Tibial artery (tissue), 4 donors: ENCODE results near the gene NUDT16L1.
"Not testable (repeated sequence)": the region's sequence is repeated elsewhere in the genome, so short reads cannot be mapped to it uniquely, and the experiment has no call there.

Source experiments
- DNase-seq, 2 donors: peaks; one replicate each; pipeline ENCODE4 v3.0.0-alpha.2; 2019
- H3K27ac ChIP-seq, 2 donors: fragments of 200-600 bp; sonication (generic) in 1 of 2; 1 replicate in 1 of 2; 2 replicates in 1 of 2; pipeline ENCODE4 v1.5.1; 2018 to 2019; ENCODE audit warnings: mild to moderate bottlenecking in 1 of 2
- H3K27me3 ChIP-seq, 2 donors: fragments of 200-600 bp; sonication (generic) in 1 of 2; one replicate each; pipeline versions ENCODE4 v1.5.1 to v1.6.0; 2016 to 2019
- H3K36me3 ChIP-seq, 3 donors: fragments of 200-600 bp; sonication (generic) in 2 of 3; one replicate each; pipeline ENCODE4 v1.5.1; 2016 to 2019; ENCODE audit warnings: mild to moderate bottlenecking in 2 of 3
- H3K4me1 ChIP-seq, 4 donors: fragments of 200-600 bp; sonication (generic) in 2 of 4; 1 replicate in 3 of 4; 2 replicates in 1 of 4; pipeline ENCODE4 v1.5.1; 2016 to 2019
- H3K4me3 ChIP-seq, 2 donors: fragments of 200-600 bp; sonication (generic) in 1 of 2; 1 replicate in 1 of 2; 2 replicates in 1 of 2; pipeline ENCODE4 v1.5.1; 2018 to 2019; ENCODE audit warnings: mild to moderate bottlenecking in 2 of 2
- H3K9me3 ChIP-seq, 3 donors: fragments of 200-600 bp; sonication (generic) in 1 of 3; one replicate each; pipeline ENCODE4 v1.5.1; 2016 to 2019
- CTCF ChIP-seq, 2 experiments: fragments of 200-600 bp in 1 of 2; fragments of 450-650 bp in 1 of 2; IDR thresholded peaks; one replicate each; pipeline ENCODE4 v1.5.1; 2017 to 2019; ENCODE audit warnings: antibody characterized with exemption in 2 of 2, mild to moderate bottlenecking in 1 of 2, moderate library complexity in 1 of 2
- intact Hi-C: fragments of 100-400 bp; cut with DNase I; formaldehyde crosslinking; loops from one replicate; pipeline ENCODE4 v1.15.0; 2023; ENCODE audit warnings: low total_unique reads

Gene NUDT16L1

GRCh38 chr16:4734730-4735535, 41.6 kb downstream of the NUDT16L1 start:
- Histone ChIP-seq H3K27me3 (no peaks in the 10 kb centered on the region), H3K27ac (peak overlapping the region; percentile 76 to 81), H3K36me3 (peaks cover 0 to 13% (median 13%) of the 10 kb centered on the region in 3 donors), H3K4me3 (peak overlapping the region; percentile 76 to 83), H3K4me1 (peaks cover 0 to 18% (median 11%) of the 10 kb centered on the region in 4 donors), H3K9me3 (no peaks in the 10 kb centered on the region)
- intact Hi-C loops = no loop called here
- TF ChIP-seq CTCF (IDR thresholded peaks at IDR 0.05) = no peak
- DNase-seq = peak; percentile 89 to 93

- H3K27me3 ChIP-seq = peaks cover 0 to 4% of the 10 kb centered on the region in 2 donors
- H3K4me3 ChIP-seq = no peak overlapping the region
- TF ChIP-seq CTCF (IDR thresholded peaks at IDR 0.05) = no peak
- no peak for DNase-seq
- H3K9me3 ChIP-seq = no peaks in the 10 kb centered on the region
- intact Hi-C loops = no loop called here
- H3K27ac ChIP-seq = no peak overlapping the region
- H3K4me1 ChIP-seq = peaks cover 0 to 18% (median 11%) of the 10 kb centered on the region in 4 donors
- no peaks in the 10 kb centered on the region for H3K36me3 ChIP-seq
Measured at GRCh38 chr16:4736546-4736945, 43.2 kb downstream of the NUDT16L1 start.

GRCh38 chr16:4737545-4737944, 44.2 kb downstream of the NUDT16L1 start:
- no peak overlapping the region for H3K27ac ChIP-seq
- TF ChIP-seq CTCF (IDR thresholded peaks at IDR 0.05) = no peak
- H3K4me1 ChIP-seq = peaks cover 0 to 15% (median 11%) of the 10 kb centered on the region in 4 donors
- no peak overlapping the region for H3K4me3 ChIP-seq
- DNase-seq = no peak
- H3K27me3 ChIP-seq = peaks cover 0 to 5% of the 10 kb centered on the region in 2 donors
- no peaks in the 10 kb centered on the region for H3K36me3 ChIP-seq
- intact Hi-C loops = no loop called here
- H3K9me3 ChIP-seq = no peaks in the 10 kb centered on the region

DNA sequence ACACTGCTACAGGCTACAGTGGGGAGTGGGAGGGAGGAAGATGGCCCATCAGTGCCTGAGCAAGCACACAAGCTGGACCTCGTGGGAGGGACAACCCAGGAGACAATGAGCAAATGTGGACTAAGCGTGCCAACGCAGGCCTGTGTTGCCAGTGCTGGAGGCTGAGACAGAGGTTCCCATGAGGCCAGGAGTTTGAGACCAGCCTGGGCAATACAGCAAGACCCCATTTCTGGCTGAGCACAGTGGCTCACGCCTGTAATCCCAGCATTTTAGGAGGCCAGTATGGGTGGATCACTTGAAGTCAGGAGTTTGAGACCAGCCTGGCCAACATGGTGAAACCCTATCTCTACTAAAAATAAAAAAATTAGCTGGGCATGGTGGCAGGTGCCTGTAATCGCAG, 45.0 kb downstream of the NUDT16L1 start:
- peaks cover 0 to 13% of the 10 kb centered on the region in 2 donors for H3K27me3 ChIP-seq
- DNase-seq, H3K9me3 ChIP-seq, H3K4me3 ChIP-seq, H3K27ac ChIP-seq, H3K36me3 ChIP-seq, intact Hi-C loops: not testable (repeated sequence)
- peaks cover 0 to 15% (median 8%) of the 10 kb centered on the region in 4 donors for H3K4me1 ChIP-seq

DNA sequence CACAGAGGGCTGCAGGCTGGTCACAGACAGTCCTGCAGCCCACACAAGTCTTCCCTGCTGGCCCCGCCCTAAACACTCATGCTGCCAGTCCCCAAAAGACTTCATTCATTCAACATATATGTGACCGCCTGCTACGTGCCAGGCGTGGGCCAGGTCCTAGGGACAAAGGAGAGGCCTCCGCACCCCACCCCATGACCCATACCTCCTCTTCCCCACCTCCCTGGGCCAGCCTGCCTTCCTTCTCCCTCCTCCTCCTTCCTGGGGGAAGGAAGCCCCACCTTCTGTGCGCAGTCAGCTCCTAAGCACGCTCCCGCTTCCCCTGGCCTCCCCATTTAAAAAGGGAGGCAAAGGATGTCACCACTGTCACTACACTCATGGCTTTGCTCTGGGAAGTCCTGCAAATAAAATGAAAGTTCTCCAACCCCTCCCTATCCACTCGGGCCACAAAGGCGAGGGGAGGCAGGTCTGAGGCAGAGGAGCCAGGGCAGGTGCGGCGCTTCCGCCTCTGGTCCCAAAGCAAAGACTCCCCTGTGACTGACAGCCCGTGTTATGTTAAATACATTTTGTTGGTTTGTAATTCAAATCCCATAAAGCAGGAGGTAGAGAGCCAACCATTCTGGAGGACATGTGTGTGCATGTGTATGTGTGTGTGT, 50.0 kb downstream of the NUDT16L1 start:
- Histone ChIP-seq H3K27me3 (peaks cover 0 to 15% of the 10 kb centered on the region in 2 donors), H3K4me1 (peaks cover 0 to 15% (median 10%) of the 10 kb centered on the region in 4 donors), H3K9me3 (no peaks in the 10 kb centered on the region), H3K4me3 (no peak overlapping the region), H3K27ac (no peak overlapping the region), H3K36me3 (peaks cover 0 to 1% (median 0%) of the 10 kb centered on the region in 3 donors)
- no peak for DNase-seq
- intact Hi-C loops = no loop called here
- no peak for TF ChIP-seq CTCF (IDR thresholded peaks at IDR 0.05)
